Tibial nerve (tissue), 4 donors: ENCODE data around the gene RBM20. TPM values are rescaled to one million over a fixed set of nuclear protein-coding genes. Genes with fewer than 3 reads are reported as not detected.

ENCODE experiments used
- DNase-seq, 2 donors: peaks; one replicate each; pipeline ENCODE4 v3.0.0-alpha.2; 2019; ENCODE audit warnings: low spot score in 2 of 2
- H3K27ac ChIP-seq, 4 donors: fragments of 200-600 bp; sonication (generic) in 3 of 4; one replicate each; pipeline ENCODE4 v1.5.1; 2017 to 2019; ENCODE audit warnings: mild to moderate bottlenecking in 1 of 4
- H3K27me3 ChIP-seq, 2 donors: fragments of 200-600 bp; sonication (generic) in 1 of 2; one replicate each; pipeline versions ENCODE4 v1.5.1 to v1.6.0; 2017 to 2019
- H3K36me3 ChIP-seq, 3 donors: fragments of 200-600 bp; sonication (generic); one replicate each; pipeline ENCODE4 v1.5.1; 2018 to 2019
- H3K4me1 ChIP-seq, 4 donors: fragments of 200-600 bp; sonication (generic) in 3 of 4; one replicate each; pipeline ENCODE4 v1.5.1; 2017 to 2019
- H3K4me3 ChIP-seq, 4 donors: fragments of 200-600 bp; sonication (generic) in 3 of 4; one replicate each; pipeline ENCODE4 v1.5.1; 2017 to 2019; ENCODE audit warnings: mild to moderate bottlenecking in 1 of 4, moderate library complexity in 1 of 4
- H3K9me3 ChIP-seq, 4 donors: fragments of 200-600 bp; sonication (generic) in 3 of 4; one replicate each; pipeline ENCODE4 v1.5.1; 2017 to 2019
- EP300 ChIP-seq, 2 donors: sonication (generic); formaldehyde crosslinking; IDR thresholded peaks; one replicate each; pipeline ENCODE4 v1.6.1; 2017; ENCODE audit warnings: antibody characterized with exemption in 2 of 2, mild to moderate bottlenecking in 1 of 2
- POLR2A ChIP-seq, 2 donors: fragments of 450-650 bp; IDR thresholded peaks; one replicate each; pipeline ENCODE4 v1.6.1; 2017; ENCODE audit warnings: antibody characterized with exemption in 2 of 2, mild to moderate bottlenecking in 2 of 2, moderate library complexity in 2 of 2
- WGBS, 2 donors: methylation state at CpG; one replicate each; pipeline ENCODE4 v1.1.5; 2018; 5-methylcytosine and 5-hydroxymethylcytosine counted together
- total RNA-seq, 4 donors: library from RNA; depleted of rRNA; stranded (reverse); fragments of >200 nt; gene quantifications; one replicate each; pipeline ENCODE4 v1.1.0, GENCODE V29; 2016
- TF ChIP-seq, protein P1 (sequence below), 5 experiments: fragments of 200-600 bp in 3 of 5; fragments of 450-650 bp in 2 of 5; sonication (generic) in 3 of 5; IDR thresholded peaks; one replicate each; pipeline ENCODE4 v1.5.1; 2016 to 2019; ENCODE audit warnings: antibody characterized with exemption in 5 of 5, mild to moderate bottlenecking in 3 of 5, moderate library complexity in 2 of 5

RBM20 gene
- total RNA-seq, 4 donors from 2014 or later, result 1.3 to 8.7 (median 2.7) TPM

DNA sequence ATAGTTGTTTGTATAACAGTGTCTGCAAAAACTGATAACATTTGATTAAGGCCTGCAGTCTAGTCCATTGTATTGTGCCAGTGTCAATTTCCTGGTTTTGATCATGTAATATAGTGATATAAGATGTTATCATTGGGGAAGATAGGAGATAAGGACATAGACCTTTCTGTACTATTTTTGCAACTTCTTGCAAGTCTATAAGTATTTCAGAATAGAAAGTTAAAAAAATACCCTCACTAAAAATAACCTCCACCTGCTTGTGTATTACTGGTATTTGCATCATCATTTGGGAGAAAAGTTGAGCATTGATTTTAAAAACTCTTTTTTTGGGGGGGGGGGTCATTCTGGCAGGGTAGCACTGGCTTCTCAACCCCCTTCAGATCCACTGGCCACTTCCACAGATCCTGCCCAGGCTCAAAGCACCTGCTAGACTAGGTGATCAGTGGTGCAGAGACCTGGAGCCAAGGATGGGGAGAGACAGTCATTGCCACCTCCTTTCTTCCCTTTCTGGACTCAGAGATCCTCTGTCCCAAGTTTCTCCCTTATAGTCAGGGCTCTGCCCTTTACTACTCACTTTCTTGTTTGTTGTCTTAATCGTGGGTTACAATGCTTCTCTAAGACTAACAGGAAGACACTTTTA, 103.0 kb downstream of the RBM20 start:
- 16 to 27% methylated on average over 1 of the region's 1 CpG for WGBS, 2 donors
- H3K27me3 ChIP-seq, result no peaks in the 10 kb centered on the region
- no peaks in the 10 kb centered on the region for H3K9me3 ChIP-seq
- TF ChIP-seq POLR2A (IDR thresholded peaks at IDR 0.05), result no peak
- TF ChIP-seq, protein P1, sequence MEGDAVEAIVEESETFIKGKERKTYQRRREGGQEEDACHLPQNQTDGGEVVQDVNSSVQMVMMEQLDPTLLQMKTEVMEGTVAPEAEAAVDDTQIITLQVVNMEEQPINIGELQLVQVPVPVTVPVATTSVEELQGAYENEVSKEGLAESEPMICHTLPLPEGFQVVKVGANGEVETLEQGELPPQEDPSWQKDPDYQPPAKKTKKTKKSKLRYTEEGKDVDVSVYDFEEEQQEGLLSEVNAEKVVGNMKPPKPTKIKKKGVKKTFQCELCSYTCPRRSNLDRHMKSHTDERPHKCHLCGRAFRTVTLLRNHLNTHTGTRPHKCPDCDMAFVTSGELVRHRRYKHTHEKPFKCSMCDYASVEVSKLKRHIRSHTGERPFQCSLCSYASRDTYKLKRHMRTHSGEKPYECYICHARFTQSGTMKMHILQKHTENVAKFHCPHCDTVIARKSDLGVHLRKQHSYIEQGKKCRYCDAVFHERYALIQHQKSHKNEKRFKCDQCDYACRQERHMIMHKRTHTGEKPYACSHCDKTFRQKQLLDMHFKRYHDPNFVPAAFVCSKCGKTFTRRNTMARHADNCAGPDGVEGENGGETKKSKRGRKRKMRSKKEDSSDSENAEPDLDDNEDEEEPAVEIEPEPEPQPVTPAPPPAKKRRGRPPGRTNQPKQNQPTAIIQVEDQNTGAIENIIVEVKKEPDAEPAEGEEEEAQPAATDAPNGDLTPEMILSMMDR (IDR thresholded peaks at IDR 0.05), result no peak
- no peak for TF ChIP-seq EP300 (IDR thresholded peaks at IDR 0.05)
- no peak overlapping the region for H3K4me3 ChIP-seq
- H3K36me3 ChIP-seq, result no peaks in the 10 kb centered on the region
- DNase-seq, result no peak
- no peak overlapping the region for H3K27ac ChIP-seq
- peaks cover 0 to 5% (median 0%) of the 10 kb centered on the region in 4 donors for H3K4me1 ChIP-seq

- H3K36me3 ChIP-seq, result no peaks in the 10 kb centered on the region
- no peak overlapping the region for H3K4me3 ChIP-seq
- peaks cover 0 to 5% (median 0%) of the 10 kb centered on the region in 4 donors for H3K4me1 ChIP-seq
- no peak for TF ChIP-seq POLR2A (IDR thresholded peaks at IDR 0.05)
- TF ChIP-seq EP300 (IDR thresholded peaks at IDR 0.05), result no peak
- TF ChIP-seq, protein P1 (IDR thresholded peaks at IDR 0.05), result no peak
- no peaks in the 10 kb centered on the region for H3K9me3 ChIP-seq
- no peak overlapping the region for H3K27ac ChIP-seq
- DNase-seq, result no peak
- H3K27me3 ChIP-seq, result no peaks in the 10 kb centered on the region
- WGBS, 2 donors, result 67 to 79% methylated on average over 2 of the region's 2 CpGs
Measured at GRCh38 chr10:110747609-110748464, 103.7 kb downstream of the RBM20 start.

DNA sequence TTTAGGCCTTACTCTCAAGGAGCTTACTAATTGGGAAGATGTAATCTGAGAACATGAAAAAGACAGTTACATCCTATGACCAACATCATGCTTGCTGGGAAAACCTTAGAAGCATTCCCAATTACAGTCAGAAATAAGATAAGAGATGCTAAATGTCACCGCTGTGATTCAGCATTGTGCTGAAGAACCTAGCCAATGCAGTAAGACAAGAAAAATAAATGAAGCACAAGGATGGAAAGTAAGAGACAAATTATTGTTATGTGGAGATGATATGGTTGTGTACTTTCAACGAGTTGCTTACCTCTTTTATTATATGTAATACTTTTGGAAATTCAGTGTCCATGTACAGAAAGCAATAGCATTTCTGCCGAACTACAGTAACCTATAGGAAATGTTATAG, 104.8 kb downstream of the RBM20 start:
- H3K27ac ChIP-seq, result no peak overlapping the region
- no peak for DNase-seq
- TF ChIP-seq, protein P1 (IDR thresholded peaks at IDR 0.05), result no peak
- TF ChIP-seq POLR2A (IDR thresholded peaks at IDR 0.05), result no peak
- no peak for TF ChIP-seq EP300 (IDR thresholded peaks at IDR 0.05)
- 73% methylated on average over 3 of the region's 3 CpGs for WGBS, 2 donors
- H3K9me3 ChIP-seq, result no peaks in the 10 kb centered on the region
- H3K4me1 ChIP-seq, result peaks cover 0 to 5% (median 0%) of the 10 kb centered on the region in 4 donors
- no peak overlapping the region for H3K4me3 ChIP-seq
- H3K27me3 ChIP-seq, result no peaks in the 10 kb centered on the region
- H3K36me3 ChIP-seq, result no peaks in the 10 kb centered on the region

- WGBS, 2 donors, result 92 to 96% methylated on average over 2 of the region's 2 CpGs
- DNase-seq, result no peak
Measured at GRCh38 chr10:110750931-110751330, 106.8 kb downstream of the RBM20 start.

More at GRCh38 chr10:110750931-110751330, 106.8 kb downstream of the RBM20 start:
- TF ChIP-seq POLR2A (IDR thresholded peaks at IDR 0.05) (no peak), EP300 (IDR thresholded peaks at IDR 0.05) (no peak)
- TF ChIP-seq, protein P1 (IDR thresholded peaks at IDR 0.05), result no peak
- no peaks in the 10 kb centered on the region for H3K27me3 ChIP-seq
- no peaks in the 10 kb centered on the region for H3K36me3 ChIP-seq
- peaks cover 0 to 5% (median 0%) of the 10 kb centered on the region in 4 donors for H3K4me1 ChIP-seq
- no peak overlapping the region for H3K27ac ChIP-seq
- H3K9me3 ChIP-seq, result no peaks in the 10 kb centered on the region
- H3K4me3 ChIP-seq, result no peak overlapping the region
